ENCODE results near the gene DHX32.
"Not testable (repeated sequence)": the region's sequence is repeated elsewhere in the genome, so short reads cannot be mapped to it uniquely, and the experiment has no call there.

DHX32 gene

DNA sequence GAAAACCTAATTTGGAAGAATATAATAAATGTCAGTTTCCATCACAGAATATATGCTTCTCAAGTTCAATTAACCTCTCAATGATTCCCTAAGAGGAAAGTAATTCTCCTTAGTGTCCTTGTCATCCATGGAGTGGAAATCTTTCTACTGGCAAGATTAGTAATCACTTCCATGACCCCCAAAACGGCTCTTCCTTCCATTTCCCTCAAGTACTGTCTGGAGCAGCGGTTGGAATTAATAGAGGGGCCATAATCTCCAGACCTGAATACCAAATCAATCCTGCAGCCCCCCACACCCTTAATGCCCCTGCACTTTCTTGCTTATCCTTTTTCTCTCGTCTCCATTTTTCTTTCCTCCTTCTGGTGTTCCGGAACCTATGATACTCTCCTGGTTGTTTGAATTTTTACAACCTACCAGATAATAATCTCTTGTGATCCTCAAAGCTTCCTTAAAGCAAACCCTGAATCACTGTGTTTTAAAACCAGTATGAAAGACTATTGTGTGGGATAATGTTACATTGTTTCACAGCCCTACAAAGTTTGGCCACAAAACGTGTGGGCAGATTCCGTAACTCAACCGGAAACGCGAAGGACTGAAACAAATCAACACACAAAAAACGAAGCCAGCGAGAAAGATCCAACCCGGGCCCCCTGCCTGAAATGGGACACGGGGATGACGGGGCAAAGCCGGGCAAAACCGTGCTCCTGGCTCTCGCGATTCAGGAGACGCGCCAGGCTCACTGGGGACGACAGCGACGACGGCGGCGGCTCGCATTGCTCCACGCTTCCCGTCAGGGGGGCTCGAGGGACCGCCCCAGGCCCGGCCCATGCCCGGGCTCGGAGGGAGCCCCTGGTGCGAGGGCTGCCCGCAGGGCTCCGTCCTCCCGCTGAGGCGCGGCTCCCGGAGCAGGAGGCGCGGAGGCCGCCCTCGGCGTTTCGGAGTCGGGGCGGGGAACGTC lies 14.3 kb upstream of the DHX32 start:
- peak; percentile 8 for DNase-seq

DNA sequence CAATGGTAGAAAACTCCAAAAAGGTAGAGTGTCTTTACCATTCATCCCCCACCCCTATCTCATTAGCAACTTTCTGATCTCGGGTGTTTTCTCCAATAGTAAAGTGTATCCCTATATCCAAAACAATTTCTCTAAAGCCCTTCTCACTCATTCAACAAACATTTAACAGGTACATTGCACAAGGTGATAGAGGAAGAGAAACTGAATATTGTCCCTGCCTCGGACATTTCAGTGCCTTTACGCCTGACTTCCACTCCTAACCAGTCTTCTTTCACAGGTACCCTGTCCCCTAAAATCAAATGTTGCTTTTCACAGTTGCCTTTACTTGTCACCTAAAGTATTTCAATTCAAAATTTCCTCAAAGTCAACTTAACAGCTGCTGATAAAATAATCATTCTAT lies 13.1 kb upstream of the DHX32 start:
- not testable (repeated sequence) for DNase-seq

DNA sequence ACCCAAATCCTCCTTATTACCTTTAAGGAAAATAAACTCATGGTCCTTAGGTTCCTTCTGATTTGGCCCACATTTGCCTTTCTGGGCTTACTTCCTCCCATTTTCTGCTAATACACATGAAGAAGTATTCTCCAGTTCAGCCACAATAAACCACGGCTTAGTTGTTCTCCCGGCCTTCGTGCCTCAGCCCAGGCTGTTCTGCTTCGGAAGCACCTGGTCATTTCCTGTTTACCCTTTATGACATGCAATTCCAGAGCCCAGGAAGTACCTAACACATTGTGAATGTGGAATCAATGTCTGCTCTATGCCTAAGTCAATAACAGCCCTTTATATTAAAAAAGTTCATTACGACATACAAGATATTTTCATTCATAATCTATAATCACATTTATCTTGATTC lies 11.3 kb upstream of the DHX32 start:
- DNase-seq, result not testable (repeated sequence)

DNA sequence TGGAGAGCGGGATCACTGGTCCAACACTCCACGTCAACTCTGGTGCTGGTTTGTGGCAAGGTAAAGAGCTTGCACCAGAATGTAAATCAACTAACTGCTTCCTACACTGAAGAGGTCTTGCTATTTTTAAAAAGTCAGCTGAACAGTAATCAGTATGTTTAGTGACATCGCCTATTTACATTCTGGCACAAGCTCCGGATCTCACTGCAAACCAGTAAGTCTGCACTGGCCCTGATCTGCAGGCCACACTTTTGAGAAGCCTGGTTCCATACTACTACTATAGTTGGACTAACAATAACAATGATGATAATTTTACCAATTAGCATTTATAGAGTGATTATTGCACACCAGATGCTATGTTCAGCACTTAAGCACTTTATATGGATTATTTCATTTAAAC lies 8.3 kb upstream of the DHX32 start:
- DNase-seq, result not testable (repeated sequence)

DNA sequence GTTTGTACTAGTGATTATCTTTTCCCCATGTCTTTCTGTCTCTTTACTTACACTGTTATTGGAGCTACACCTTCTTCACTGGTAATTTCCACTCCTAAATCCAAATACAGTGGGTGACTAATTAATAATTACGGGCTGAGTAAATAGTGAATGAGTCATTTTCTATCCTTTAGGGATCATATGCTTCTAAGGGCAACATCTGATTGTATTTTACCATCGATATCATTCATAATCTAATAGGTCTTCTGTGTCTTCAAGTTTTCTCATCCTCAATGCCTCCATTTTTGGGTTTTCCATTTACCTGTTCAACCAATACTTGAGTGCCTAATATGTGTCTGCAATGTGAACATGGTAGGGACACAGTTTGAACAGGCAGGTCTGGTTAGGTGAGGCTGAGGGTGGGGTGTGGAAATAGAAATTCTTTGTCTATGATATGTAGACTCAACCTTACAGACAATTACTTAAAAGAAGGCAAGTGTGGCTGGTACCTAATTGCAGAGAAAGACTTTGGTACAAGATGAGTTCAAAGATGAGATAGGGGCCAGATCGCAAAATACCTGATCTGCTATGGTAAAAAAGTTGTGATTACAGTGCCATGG lies 5.9 kb upstream of the DHX32 start:
- no peak for DNase-seq

DNA sequence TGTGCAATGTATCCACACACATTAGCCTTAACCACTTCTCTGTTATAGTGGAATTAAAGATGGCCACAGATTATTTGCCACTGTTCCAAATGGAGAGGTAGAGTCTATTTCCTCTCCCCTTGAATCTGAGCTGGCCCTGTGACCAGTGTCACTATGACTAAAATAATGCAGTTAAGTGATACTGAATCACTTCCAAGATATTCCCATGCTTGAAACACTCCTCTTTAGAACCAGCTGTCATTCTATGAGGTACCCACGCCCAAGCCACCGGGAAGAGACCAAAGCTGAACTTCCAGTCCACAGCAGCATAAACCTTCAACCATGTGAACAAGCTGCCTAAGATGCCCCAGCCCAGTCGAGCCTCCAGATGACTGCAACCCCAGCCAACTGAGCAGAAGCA lies 2.1 kb upstream of the DHX32 start:
- no peak for DNase-seq

DNA sequence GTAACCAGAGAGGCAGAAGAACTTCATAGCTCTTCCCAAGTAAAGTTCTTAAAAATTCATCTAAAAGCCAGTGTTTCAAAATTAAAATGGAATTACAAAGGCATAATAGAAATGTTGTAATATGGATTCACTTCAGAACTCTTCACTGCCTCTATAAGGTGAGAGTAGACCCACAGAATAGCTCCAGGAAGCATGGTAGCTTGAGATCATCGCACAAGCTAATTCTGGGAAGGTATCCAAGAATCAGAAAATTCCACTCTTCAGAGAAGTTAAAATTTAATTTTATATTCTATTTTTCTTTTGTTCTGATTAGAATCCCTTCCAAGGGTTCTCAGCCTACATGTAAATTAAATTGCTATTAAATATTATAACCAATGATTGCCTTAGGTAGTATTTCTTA lies 1.5 kb upstream of the DHX32 start:
- DNase-seq, result no peak

DNA sequence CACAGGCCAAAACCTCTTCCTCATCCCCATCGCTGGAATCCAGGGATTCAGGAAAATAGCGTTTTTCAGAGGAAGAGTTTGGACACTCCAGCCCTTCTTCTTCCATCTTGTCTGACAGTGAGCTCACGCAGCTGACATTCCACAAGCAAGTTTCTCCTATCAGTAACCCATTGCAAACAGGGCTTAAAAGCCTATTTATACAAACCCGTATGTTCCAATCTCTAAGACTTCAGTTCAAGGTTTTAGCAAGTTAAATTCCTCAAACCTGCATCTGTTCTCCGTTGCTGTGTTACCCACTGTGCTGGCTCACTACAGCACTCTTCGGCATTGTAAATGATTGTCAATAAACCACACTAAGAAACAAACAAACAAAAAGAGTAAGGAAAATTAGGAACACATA lies 373 bp downstream of the DHX32 start:
- DNase-seq, result no peak

DNA sequence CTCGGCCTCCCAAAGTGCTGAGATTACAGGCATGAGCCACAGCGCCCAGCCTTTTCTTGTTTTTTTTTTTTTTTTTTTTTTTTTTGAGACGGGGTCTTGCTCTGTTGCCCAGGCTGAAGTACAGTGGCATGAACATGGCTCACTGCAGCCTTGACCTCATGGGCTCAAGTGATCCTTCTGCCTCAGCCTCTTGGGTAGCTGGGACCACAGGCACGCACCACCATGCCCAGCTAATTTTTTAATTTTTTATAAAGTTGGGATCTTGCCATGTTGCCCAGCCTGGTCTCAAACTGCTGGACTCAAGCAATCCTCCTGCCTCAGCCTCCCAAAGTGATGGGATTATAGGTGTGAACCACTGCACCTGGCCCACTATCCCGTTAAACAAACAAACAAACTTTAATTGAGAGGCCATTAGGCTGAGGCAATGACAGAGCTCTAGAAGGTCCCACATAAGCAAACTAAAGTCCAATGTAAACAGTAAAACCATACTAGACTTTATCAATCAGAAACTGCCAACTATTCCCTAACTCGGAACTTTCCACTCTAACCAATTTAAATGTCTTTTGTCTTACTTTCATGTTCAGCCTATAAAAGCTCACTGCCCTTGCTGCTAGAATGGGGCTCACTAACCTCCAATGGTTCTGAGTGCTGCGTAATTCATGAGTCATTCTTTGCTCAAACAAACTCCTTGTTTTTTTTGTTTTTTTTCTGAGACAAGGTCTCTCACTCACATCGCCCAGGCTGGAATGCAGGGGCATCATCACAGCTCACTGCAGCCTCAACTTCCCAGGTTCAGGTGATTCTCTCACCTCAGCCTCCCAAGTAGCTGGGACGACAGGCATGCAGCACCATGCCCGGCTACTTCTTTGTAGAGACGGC lies 1.9 kb downstream of the DHX32 start:
- no peak for DNase-seq

DNA sequence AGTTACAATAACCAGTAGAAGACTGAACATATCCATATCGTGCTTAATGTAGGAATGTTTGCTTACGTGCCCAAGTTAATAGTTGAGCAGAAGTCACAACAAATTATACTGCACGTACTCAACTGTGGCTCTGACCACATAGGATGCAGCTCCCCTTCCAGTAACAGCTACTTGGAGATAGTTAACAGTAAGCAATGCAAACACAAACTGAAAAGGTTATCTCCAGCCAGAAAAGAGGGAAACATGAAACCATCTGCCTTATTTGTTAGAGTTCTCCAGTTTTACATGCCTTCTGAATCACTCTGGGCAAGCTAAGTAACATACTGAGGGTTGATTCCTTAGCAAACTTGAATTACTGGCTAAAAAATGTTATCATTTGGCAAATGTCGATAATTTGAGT lies 9.8 kb downstream of the DHX32 start:
- no peak for DNase-seq

DNA sequence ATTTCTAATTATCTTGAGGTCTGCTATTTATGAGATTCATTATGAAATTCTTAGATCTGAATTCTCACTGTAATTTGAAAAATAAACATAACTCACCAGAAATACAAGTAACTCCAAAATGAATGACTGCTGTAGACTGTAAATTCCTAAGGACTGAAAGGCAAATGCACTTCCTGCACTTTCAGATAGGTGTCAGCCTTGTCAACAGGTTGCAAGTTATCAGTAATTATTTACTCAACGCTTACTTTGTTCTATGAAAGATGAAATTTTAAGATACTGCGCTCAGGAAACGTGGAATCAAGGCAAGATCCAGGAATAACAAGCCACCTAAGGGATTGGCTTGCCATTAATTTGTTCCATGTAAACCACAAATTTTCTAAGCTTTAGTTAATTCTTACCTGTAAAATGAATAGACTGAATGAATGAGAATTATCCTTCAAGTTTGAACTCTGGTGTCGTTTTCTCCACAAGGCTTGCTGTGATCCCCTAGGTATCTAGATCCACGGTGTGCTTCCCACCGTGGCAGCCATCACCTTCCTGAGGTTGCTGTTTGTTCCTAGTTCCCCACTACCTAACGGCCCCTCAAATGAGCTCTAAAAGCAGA lies 12.6 kb downstream of the DHX32 start:
- no peak for DNase-seq

DNA sequence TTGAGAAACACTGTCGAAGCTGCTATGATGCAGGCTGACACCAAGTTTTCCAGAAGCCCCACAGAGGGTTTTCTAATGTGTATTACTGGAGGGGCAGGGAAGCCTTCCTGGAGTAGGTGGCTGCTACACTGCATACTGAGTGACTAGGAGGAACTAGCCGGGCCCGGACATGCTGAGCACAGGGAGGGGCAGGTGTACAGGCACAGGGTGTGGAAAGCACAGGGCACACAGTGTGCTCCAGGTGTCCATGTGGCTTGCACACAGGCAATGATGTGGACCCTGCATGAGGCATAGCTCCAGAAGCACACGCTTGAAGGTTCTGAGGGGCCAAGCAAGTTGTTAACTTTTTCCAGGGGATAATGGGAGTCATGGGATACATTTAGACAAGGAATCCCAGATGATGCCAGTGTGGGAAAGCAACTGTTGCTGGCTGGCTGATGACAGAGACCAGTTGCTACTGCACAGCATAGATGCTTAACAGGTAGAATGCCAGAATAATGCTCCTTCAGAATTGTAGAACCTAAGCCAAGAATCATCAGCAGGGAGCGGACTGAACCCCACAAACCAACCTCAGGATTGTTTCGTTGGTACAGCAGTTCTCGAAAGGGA lies 14.6 kb downstream of the DHX32 start:
- DNase-seq, result no peak

DNA sequence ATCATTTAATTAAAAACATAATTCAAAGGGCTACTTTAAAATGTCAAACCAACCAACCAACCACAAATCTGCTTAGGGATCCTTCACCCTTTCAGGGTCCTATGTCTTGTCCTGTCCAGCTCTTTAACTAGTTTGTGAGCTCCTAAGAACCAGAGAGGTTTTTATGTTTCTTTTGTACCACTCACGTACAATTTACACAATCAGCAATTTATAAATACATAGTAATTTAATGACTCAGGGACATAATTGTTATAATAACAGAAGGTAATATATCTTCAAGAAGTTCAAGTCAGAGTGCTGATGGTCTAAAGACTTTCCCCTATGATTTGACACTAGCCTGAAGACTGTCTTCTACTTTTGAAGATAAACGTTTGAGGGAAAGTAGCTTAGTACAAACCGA lies 16.0 kb downstream of the DHX32 start:
- no peak for DNase-seq

DNA sequence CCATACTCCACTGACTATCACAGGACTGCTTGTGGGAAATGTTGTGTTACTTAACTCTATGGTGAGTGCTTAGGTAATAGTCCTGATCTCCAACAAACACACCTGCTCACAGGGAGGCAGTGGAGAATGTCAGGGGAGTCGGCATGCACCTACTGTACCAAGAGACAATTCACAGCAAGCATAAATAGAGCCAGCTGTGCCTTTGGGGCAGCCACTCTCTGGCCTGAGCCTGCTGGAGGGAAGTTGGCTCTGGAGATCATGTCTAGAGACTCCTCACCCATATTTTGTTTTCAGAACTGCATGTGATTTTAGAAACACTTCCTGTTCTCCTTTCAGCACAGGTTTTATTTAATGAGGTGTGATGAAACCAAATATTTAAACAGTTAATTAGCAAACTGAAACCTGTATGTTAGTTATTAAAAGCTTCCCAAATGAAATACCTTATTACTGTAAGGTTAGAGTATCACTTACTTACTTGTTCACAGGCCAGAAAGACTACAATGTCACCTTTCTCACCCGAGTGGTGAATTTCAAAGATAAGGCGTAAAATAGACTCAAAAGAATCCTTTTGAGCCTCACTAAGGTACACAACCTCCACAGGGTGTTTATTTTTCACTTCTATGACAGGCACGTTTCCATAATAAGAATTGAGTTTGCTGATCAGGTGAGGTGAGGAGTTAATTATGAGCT lies 21.8 kb downstream of the DHX32 start:
- no peak for DNase-seq

DNA sequence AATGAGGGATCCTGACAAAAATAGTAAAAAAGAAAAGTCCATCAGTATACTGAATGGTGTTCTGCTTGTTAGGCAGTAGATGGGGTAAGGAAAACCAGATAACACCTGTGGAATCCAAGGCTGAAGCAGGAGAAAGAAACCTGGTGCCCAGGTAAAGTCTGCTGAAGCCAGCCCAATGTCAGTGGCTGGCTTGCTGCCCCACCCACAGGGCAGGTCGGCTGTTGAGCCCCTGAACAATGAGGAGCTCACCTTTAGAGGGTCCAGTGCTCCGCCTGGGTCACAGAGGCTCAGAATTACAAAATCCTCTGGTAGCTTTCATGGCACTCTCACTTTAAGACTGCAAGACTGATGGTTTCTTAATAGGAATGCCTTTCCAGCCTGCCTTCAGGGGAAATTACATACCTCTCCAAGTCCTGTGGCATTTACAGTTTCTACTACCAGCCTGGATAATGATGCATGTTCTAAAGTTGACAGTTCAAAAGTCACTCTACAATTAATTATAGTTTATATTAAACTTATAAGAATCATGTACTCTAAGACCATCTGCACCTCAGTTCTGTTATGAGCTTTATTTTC lies 23.8 kb downstream of the DHX32 start:
- no peak for DNase-seq

DNA sequence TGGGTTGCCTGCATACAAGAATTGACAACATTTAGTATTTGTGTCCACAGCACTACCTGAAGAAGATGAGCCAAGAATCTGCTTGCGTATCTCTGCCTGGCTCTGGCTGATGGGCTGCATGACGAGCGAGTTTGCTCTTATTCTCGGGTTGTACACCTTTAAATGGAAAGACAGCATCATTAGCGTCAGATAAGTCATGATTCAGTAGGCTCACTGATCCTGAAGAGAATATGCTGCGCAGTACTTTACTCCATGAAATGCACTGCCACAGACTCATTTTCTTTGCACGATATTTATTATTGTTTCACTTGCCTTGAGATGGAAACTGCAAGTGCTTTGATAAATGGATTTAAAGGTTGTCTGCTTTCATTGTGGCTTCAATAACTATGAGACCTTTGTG lies 28.6 kb downstream of the DHX32 start:
- DNase-seq, result no peak

DNA sequence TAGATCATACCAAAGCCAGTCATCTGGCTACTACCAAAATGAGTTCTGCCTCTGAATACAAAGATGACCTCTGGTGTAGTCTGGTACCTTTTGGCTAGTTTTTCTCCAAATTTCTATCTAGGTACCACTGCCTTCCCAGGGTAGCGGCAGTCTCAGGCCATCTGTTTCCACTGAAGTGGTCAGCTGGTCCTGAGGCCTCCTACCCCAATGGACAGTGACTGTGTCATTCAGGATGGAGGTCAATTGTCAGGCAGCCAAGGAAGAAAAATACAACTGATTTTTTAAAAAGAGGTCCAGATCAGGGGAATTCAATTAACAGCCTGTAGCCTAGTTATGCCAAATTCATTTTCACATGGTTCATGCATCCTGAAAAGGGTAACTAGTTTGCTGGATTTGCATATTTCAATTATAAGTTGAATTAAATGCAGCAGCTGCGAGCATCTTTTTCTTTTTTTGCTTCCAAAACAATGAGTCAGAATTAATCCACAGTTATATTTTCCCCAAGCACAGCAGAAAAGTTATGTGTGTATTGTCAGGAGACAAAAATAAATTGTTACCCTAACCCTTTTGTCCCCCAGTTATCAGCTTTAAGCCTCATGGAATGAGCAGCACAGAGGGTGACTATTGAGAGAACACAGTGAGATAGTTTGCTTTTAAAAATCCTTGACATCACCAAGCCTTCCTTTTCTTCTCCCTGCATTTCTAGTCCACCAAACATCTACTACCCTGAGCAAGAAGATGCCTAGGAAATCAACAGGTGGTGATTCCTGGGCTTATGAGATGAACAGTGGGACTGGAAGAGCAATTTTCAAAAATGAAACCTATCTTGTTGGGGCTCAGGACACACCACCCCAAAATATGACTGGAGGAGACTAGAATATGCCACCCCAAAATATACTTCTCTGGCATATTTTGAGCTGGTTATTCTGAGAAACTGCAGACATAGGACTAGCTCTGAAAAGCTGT lies 30.0 kb downstream of the DHX32 start:
- DNase-seq, result no peak

DNA sequence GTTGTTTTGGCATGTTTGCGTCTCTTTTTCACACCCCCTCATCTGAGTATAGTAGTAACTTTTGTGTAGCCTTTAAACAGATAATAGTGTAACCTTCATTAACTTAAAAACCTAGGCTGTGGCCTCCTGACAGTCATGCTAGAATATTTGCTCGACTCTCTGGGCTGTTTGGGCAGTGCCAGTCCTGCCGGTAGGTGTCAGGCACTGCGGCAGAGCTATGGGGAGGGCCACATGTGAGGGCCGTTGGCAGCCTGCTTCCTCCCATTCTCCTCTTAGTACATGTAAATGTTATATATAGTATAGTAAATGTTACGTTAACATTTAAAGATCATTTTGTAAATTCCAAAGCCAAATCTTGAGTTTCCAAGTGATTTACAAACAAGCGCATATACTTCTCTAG lies 31.6 kb downstream of the DHX32 start:
- no peak for DNase-seq

DNA sequence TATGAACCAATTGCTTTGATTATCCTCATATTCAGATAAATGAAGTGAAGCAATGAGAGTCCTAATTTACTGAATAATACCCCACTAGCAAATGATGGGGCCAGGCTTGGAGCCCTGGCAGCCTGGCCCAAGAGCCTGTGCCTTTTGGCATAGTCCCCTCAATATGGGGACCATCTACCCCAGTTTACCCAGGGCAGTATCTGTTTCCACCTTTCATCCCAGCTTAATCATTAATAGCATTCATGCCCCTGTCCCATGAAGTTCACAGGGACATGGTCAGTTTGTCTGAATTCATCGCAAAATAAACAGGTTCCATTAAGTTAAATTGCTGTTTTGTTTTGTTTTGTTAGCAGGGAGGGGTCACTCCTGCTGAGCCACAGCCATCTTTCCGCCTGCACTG lies 32.2 kb downstream of the DHX32 start:
- no peak for DNase-seq

DNA sequence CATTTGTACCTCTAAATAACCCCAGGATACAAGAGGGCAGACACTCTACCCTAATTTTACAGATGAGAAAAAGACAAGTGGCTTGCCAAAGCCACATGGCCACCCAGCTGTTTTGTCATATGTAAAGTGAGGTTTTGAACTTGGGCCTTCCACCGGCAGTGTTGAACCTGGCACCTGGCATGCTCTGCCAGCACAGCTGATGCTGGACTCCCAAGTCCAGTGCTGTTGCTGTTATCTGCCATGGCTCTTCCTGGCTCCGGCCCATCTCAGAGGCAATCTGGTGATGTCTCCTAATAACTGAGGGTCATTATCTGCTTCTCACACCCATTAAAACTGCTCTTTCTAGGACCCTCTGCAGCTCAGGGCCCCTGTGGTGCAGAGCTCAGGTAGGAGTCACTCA lies 32.7 kb downstream of the DHX32 start:
- DNase-seq, result no peak

All from GDM1 (cell line).